Transverse colon (tissue), 4 donors: ENCODE measurements around the gene MB21D2. TPM values are rescaled to one million over a fixed set of nuclear protein-coding genes. Genes with fewer than 3 reads are reported as not detected.

Source experiments
- DNase-seq: peaks from one replicate; pipeline ENCODE4 v3.0.0-alpha.2; 2019
- H3K27ac ChIP-seq, 4 donors: fragments of 200-600 bp; sonication (generic); 2 replicates each; pipeline ENCODE4 v1.5.1; 2016 to 2018; ENCODE audit warnings: inconsistent platforms in 4 of 4
- H3K27me3 ChIP-seq: fragments of 200-600 bp; sonication (generic); 2 replicates; pipeline ENCODE4 v1.5.1; 2017; ENCODE audit warnings: inconsistent platforms
- H3K36me3 ChIP-seq, 4 donors: fragments of 200-600 bp; sonication (generic); 2 replicates each; pipeline ENCODE4 v1.5.1; 2017 to 2019; ENCODE audit warnings: inconsistent platforms in 4 of 4
- H3K4me1 ChIP-seq, 4 donors: fragments of 200-600 bp; sonication (generic); 2 replicates each; pipeline ENCODE4 v1.5.1; 2017 to 2020; ENCODE audit warnings: inconsistent platforms in 4 of 4
- H3K4me3 ChIP-seq, 4 donors: fragments of 200-600 bp; sonication (generic); 1 replicate in 1 of 4; 2 replicates in 3 of 4; pipeline versions ENCODE4 v1.5.1 to v1.6.1; 2017 to 2019; ENCODE audit warnings: inconsistent platforms in 4 of 4
- H3K9me3 ChIP-seq, 2 donors: fragments of 200-600 bp; sonication (generic); 2 replicates each; pipeline ENCODE4 v1.5.1; 2017 to 2019; ENCODE audit warnings: inconsistent platforms in 2 of 2
- CTCF ChIP-seq, 5 experiments: fragments of 200-600 bp in 3 of 5; fragments of 450-650 bp in 2 of 5; sonication (generic) in 3 of 5; IDR thresholded peaks; 1 replicate in 2 of 5; 2 replicates in 3 of 5; pipeline ENCODE4 v1.5.1; 2016 to 2017; ENCODE audit warnings: antibody characterized with exemption in 5 of 5, inconsistent platforms in 3 of 5, mild to moderate bottlenecking in 2 of 5, moderate library complexity in 1 of 5
- EP300 ChIP-seq: sonication (generic); formaldehyde crosslinking; IDR thresholded peaks from one replicate; pipeline ENCODE4 v1.6.1; 2017; ENCODE audit warnings: antibody characterized with exemption, low read depth
- POLR2A ChIP-seq: fragments of 450-650 bp; IDR thresholded peaks from one replicate; pipeline ENCODE4 v1.6.1; 2016; ENCODE audit warnings: antibody characterized with exemption, mild to moderate bottlenecking, moderate library complexity
- POLR2AphosphoS5 ChIP-seq, 3 donors: sonication (generic); formaldehyde crosslinking; IDR thresholded peaks; one replicate each; pipeline ENCODE4 v1.6.1; 2016; ENCODE audit warnings: antibody characterized with exemption in 3 of 3
- WGBS, 2 donors: methylation state at CpG; one replicate each; pipeline ENCODE4 v1.1.5; 2018; ENCODE audit warnings: low coverage in 1 of 2; 5-methylcytosine and 5-hydroxymethylcytosine counted together
- in situ Hi-C, 4 donors: fragments of 200-750 bp; cut with MboI; loops; one replicate each; pipeline versions ENCODE4 v1.15.0 to v1.15.1; 2017; ENCODE audit warnings: low sequenced_read_pairs in 3 of 4, low pct_ligation_motif_present in 1 of 4, low pct_unique_long_range_greater_than_20kb in 1 of 4
- intact Hi-C: fragments of 100-400 bp; cut with DNase I; formaldehyde crosslinking; loops from one replicate; pipeline ENCODE4 v1.15.1; 2023; ENCODE audit warnings: low total_unique reads
- total RNA-seq, 4 donors: library from RNA; depleted of rRNA; stranded (reverse); fragments of >200 nt; gene quantifications; one replicate each; pipeline ENCODE4 v1.1.0, GENCODE V29; 2016

MB21D2 gene
- total RNA-seq, 4 donors from 2014 or later, result 1.5 to 8.4 (median 4.2) TPM

- no peak overlapping the region for H3K4me3 ChIP-seq
- peaks cover 4 to 26% (median 17%) of the 10 kb centered on the region in 4 donors for H3K4me1 ChIP-seq
- H3K36me3 ChIP-seq, result no peaks in the 10 kb centered on the region
- no peaks in the 10 kb centered on the region for H3K9me3 ChIP-seq
- in situ Hi-C loops (no loop called here), intact Hi-C loops (no loop called here)
- no peak for TF ChIP-seq POLR2A
- TF ChIP-seq EP300, result no peak
- TF ChIP-seq CTCF (IDR thresholded peaks at IDR 0.05), result no peak
- no peak for TF ChIP-seq POLR2AphosphoS5 (IDR thresholded peaks at IDR 0.05)
- peak overlapping the region in 1 of 4 donors; percentile 27 for H3K27ac ChIP-seq
- DNase-seq, result no peak
- 83 to 92% methylated on average over 5 of the region's 5 CpGs for WGBS, 2 donors
- H3K27me3 ChIP-seq, result no peaks in the 10 kb centered on the region
These were observed 29.5 kb downstream of the MB21D2 start for GRCh38 chr3:192888190-192888589.

DNA sequence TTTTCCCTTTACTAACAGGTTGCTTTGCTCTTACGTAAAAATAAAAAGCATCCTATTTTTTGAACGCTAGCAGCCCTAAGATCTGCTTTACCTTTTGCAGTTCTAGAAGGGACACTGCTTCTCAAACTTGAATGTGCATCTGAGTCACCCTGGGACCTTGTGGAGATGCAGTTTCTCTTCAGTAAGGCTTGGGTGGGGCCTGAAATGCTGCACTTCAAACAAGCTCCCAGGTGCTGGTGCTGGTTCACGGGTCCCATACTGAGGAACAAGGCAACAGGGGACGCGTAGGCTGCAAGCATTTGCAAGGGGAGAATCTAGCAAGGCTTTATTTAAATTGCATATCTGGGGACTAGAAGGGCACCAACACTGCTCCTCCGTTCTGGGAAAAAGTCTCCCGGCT, 30.0 kb downstream of the MB21D2 start:
- Histone ChIP-seq H3K4me1 (peaks cover 4 to 26% (median 17%) of the 10 kb centered on the region in 4 donors), H3K9me3 (no peaks in the 10 kb centered on the region), H3K27me3 (no peaks in the 10 kb centered on the region), H3K4me3 (no peak overlapping the region), H3K36me3 (no peaks in the 10 kb centered on the region), H3K27ac (no peak overlapping the region)
- TF ChIP-seq EP300 (no peak), POLR2A (no peak), POLR2AphosphoS5 (IDR thresholded peaks at IDR 0.05) (no peak), CTCF (IDR thresholded peaks at IDR 0.05) (no peak)
- 93 to 95% methylated on average over 4 to 7 of the region's 7 CpGs for whole genome bisulfite sequencing, 2 donors
- in situ Hi-C loops (no loop called here), intact Hi-C loops (no loop called here)
- no peak for DNase-seq

DNA sequence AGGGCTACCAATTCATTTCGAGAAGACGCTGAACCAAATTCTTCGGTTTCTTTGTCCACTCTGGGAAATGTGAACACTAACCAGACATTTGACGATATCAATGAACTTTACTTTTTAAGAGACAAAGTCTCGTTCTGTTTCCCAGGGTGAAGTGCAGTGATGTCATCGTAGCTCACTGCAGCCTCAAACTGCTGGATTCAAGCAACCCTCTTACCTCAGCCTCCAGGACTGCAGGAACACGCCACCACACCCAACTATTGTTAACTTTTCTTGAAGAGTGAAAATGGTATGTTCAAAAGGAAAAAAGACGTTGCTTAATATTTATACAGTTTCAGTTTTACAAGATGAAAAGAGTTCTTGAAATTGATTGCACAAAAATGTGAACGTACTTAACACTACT, 30.6 kb downstream of the MB21D2 start:
- TF ChIP-seq POLR2A, result no peak
- no peak for TF ChIP-seq CTCF (IDR thresholded peaks at IDR 0.05)
- no peak for TF ChIP-seq EP300
- no peak for TF ChIP-seq POLR2AphosphoS5 (IDR thresholded peaks at IDR 0.05)
- Histone ChIP-seq H3K4me1 (peaks cover 4 to 26% (median 17%) of the 10 kb centered on the region in 4 donors), H3K27me3 (no peaks in the 10 kb centered on the region), H3K4me3 (no peak overlapping the region), H3K36me3 (no peaks in the 10 kb centered on the region), H3K27ac (no peak overlapping the region), H3K9me3 (no peaks in the 10 kb centered on the region)
- in situ Hi-C loops, result no loop called here
- intact Hi-C loops, result no loop called here
- 80 to 86% methylated on average over 9 of the region's 9 CpGs for WGBS, 2 donors
- DNase-seq, result no peak

DNA sequence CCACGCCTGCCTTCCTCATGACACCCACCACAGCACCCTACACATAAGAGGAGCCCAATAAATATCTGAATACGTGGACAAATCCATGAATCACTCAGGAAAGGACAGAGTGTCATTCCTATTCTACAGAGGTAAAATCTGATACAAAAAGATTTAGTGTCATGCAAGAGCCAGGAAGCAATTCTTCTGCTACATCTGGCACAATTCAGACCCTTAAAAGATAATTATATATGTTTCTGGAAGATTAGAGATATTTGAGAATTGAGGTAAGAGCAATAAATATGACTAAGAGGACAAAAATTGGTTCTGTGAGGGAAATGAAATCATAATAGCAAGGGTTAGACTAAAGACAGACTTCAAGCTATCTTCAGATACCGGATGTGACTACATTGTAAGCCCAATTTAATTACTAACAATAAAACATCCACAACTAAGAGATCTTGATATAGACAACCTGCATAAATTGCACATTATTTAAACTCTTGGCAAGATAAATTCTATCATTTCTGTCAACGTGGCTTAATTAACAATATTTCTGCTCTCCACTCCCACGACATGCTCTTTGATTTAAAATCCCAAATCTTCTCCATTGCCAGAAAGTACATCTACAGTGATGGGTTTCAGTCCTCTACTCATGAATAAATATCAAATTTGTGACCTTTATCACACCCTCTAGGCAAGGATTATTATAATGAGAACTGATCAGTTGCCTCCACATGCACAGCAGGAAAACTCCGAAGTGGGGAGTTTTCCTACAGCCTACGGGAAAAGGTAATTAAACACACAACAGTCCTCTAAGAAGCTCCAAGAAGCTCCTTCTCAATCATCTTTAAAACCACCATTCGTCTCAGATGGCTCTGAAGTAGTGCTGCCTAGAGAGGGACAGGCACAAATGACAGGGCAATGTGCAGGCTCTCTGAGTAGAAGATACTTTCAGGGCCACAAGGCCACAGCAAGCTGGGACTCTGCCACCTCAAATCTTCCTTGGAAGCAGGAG, 32.6 kb downstream of the MB21D2 start:
- Histone ChIP-seq H3K4me3 (no peak overlapping the region), H3K27ac (no peak overlapping the region), H3K9me3 (no peaks in the 10 kb centered on the region), H3K4me1 (peaks cover 4 to 24% (median 17%) of the 10 kb centered on the region in 4 donors), H3K27me3 (no peaks in the 10 kb centered on the region), H3K36me3 (no peaks in the 10 kb centered on the region)
- DNase-seq, result no peak
- intact Hi-C loops, result no loop called here
- in situ Hi-C loops, result no loop called here
- WGBS, 2 donors, result 80 to 81% methylated on average over 5 to 8 of the region's 8 CpGs
- TF ChIP-seq POLR2A (no peak), EP300 (no peak), CTCF (IDR thresholded peaks at IDR 0.05) (no peak), POLR2AphosphoS5 (IDR thresholded peaks at IDR 0.05) (no peak)
